ENCODE measurements around the gene PARD3.
"Not testable (repeated sequence)": the region's sequence is repeated elsewhere in the genome, so short reads cannot be mapped to it uniquely, and the experiment has no call there.

Gene PARD3

GRCh38 chr10:34762603-34763299 lies 52.3 kb downstream of the PARD3 start:
- DNase-seq, result no peak

- no peak for DNase-seq
Observed at GRCh38 chr10:34762156-34762555, 52.9 kb downstream of the PARD3 start.

GRCh38 chr10:34761453-34761852 lies 53.6 kb downstream of the PARD3 start:
- no peak for DNase-seq

- DNase-seq, result no peak
Observed at GRCh38 chr10:34760606-34761005, 54.5 kb downstream of the PARD3 start.

- DNase-seq, result no peak
Observed at GRCh38 chr10:34759837-34760215, 55.3 kb downstream of the PARD3 start.

- no peak for DNase-seq
Observed at GRCh38 chr10:34759161-34759836, 55.8 kb downstream of the PARD3 start.

GRCh38 chr10:34758447-34758996 lies 56.6 kb downstream of the PARD3 start:
- no peak for DNase-seq

GRCh38 chr10:34757933-34758332 lies 57.2 kb downstream of the PARD3 start:
- DNase-seq, result no peak

- DNase-seq, result not testable (repeated sequence)
Observed at GRCh38 chr10:34757181-34757580, 57.9 kb downstream of the PARD3 start.

GRCh38 chr10:34756584-34756983 lies 58.5 kb downstream of the PARD3 start:
- DNase-seq, result no peak

- DNase-seq, result no peak
Observed at GRCh38 chr10:34753014-34753757, 61.9 kb downstream of the PARD3 start.

- DNase-seq, result no peak
Observed at GRCh38 chr10:34751272-34751671, 63.8 kb downstream of the PARD3 start.

- DNase-seq, result not testable (repeated sequence)
Observed at GRCh38 chr10:34750795-34751194, 64.3 kb downstream of the PARD3 start.

GRCh38 chr10:34748767-34749166 lies 66.3 kb downstream of the PARD3 start:
- DNase-seq, result no peak

GRCh38 chr10:34748357-34748756 lies 66.7 kb downstream of the PARD3 start:
- no peak for DNase-seq

GRCh38 chr10:34746094-34746493 lies 69.0 kb downstream of the PARD3 start:
- no peak for DNase-seq

GRCh38 chr10:34745244-34745643 lies 69.9 kb downstream of the PARD3 start:
- no peak for DNase-seq

GRCh38 chr10:34744590-34744989 lies 70.5 kb downstream of the PARD3 start:
- no peak for DNase-seq

- DNase-seq, result peak; percentile 49 to 81
Observed at GRCh38 chr10:34743814-34744213, 71.3 kb downstream of the PARD3 start.

GRCh38 chr10:34742456-34742855 lies 72.6 kb downstream of the PARD3 start:
- no peak for DNase-seq

- not testable (repeated sequence) for DNase-seq
Observed at GRCh38 chr10:34741087-34741486, 74.0 kb downstream of the PARD3 start.

GRCh38 chr10:34740321-34740720 lies 74.8 kb downstream of the PARD3 start:
- DNase-seq, result no peak

GRCh38 chr10:34739915-34740314 lies 75.2 kb downstream of the PARD3 start:
- DNase-seq, result peak; percentile 40 to 77

- DNase-seq, result no peak
Observed at GRCh38 chr10:34737772-34738169, 77.3 kb downstream of the PARD3 start.
